Epidermal melanocyte (primary cell): ENCODE results near the gene CATSPER2.
"Not testable (repeated sequence)": the region's sequence is repeated elsewhere in the genome, so short reads cannot be mapped to it uniquely, and the experiment has no call there.

Experiments
- DNase-seq: peaks from one replicate; pipeline ENCODE4 v3.0.0; 2011; ENCODE audit warnings: low spot score; ENCODE audit not compliant: insufficient read length

CATSPER2 gene

DNA sequence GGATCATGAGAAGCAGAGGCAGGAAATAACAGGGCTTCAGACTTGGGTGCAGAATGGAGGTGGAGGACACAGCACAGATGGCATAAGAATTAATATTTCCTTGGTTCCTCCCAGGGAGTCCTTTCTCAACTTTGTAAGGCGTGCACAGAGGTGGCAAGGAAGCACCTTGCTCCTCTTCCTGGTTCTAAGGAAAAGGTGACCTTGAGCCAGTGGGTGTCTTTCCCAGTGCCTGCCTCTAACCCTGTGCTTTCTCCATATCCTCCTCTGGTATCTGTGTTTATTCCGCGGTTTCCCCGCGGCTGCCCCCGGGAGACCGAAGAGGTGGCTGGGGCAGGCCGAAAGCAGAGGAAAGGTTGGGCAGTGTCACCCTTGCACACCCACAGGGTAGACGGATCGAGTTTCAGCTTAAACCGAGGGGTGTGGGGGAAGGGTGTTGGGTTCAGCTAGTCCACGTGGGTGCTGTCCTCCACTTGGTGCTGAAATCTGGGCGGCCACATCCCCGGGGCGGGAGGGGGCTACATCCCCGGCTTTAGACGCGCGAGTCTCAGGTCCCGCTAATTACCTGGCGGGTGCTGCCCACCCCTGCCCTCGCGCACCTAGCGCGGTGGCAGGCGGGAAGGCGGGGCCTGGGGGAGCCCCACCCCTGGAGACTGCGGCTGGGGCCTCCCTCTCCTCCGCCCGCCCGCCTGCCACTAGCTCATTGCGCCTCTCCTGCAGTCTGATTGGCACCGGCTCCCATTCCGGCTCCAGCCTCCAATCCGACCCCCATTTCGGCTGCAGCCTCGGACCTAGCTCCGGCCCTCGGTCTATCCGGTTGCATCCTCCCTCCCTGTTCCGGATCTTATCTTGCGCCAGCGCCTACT, 55.1 kb downstream of the CATSPER2 start, which contains the start of gene CKMT1B:
Gene CKMT1B, plus strand, starts transcription at position 700 of the 863 bp plus-strand sequence. CDS start 192 bp downstream, outside the sequence.
- DNase-seq: not testable (repeated sequence)

DNA sequence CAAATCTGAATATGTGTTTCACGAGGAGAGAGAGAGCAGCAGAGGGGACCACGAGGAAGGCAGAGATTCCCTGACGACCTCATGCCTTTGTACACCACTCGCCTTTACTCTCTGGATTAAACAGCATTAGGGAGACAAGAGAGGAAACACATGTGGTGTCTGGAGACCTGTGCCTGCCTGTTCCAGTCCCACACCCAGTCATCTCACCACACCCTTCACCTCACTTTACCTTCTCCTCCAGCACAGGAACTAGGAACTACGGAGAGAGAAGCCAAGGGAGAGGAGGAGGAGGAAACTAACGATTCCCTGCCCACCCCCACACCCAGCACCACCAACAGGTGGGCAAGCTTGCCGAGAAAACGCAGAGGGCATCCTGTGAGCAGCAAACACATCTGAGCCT, 55.8 kb downstream of the CATSPER2 start:
- not testable (repeated sequence) for DNase-seq

DNA sequence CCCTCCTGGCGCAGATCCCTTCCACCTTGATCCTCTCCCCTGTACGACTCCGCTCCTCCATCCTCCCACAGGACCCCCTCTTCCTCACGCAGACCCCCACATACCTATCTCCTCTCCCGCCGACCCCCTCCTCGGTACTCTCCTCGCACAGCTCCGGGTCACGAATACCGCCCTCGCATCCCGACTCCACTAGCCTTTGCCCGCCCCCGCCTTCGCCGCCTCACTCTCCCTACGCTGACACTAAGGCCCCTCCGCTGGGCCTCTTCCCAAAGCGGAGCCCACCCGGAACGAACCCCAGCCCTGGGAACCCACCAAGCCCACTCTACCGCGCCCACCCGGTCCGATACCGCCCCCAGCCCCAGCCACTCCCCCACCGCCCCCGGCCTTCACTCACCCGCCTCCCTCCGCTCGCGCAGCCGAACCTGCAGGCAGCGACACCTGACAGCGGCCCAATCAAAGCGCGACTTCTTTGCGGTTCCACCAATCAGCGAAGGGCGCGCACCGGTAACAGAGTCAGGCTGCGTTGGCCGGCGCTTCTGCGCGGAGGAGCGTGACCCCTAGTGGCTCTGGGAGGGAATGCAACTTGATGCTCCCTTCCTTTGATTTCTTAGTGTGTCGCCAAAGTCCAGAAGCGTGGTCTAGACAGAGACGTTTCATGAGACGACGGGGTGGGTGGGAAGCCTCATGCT, 58.7 kb downstream of the CATSPER2 start, which contains the start of gene PPIP5K1:
Gene PPIP5K1, minus strand, starts transcription at position 431 of the 689 bp plus-strand sequence. CDS start 5,704 bp downstream, outside the sequence.
- DNase-seq: not testable (repeated sequence)
